Measurements from ENCODE around the gene GTPBP8. TPM values are rescaled to one million over a fixed set of nuclear protein-coding genes. Genes with fewer than 3 reads are reported as not detected.

The GTPBP8 gene
- total and polyA plus RNA-seq, 10 of the 15 experiments (the other 5 are each of a cell fraction or from before 2014, with no cell fraction given): 10.3 to 29.0 (median 17.0) TPM

- TF ChIP-seq ATF3 (IDR thresholded peaks at IDR 0.05; ENCODE audit: borderline replicate concordance, extremely low read depth, low read depth, low read length) (no peak), PAX5 (IDR thresholded peaks at IDR 0.05; ENCODE audit: borderline replicate concordance, low read depth, low read length) (no peak), HDGF (IDR thresholded peaks at IDR 0.05) (no peak), SMARCA5 (IDR thresholded peaks at IDR 0.05) (no peak), CBX3 (IDR thresholded peaks at IDR 0.05; ENCODE audit: borderline replicate concordance, low read depth) (no peak), RBBP5 (conservative IDR thresholded peaks at IDR 0.05) (no peak), SIN3A (IDR thresholded peaks at IDR 0.05; ENCODE audit: low read depth, low read length) (no peak), JUNB (IDR thresholded peaks at IDR 0.05) (peak; percentile 33; the same call in 1 of the 2 replicates)
- TF ChIP-seq, protein P1, sequence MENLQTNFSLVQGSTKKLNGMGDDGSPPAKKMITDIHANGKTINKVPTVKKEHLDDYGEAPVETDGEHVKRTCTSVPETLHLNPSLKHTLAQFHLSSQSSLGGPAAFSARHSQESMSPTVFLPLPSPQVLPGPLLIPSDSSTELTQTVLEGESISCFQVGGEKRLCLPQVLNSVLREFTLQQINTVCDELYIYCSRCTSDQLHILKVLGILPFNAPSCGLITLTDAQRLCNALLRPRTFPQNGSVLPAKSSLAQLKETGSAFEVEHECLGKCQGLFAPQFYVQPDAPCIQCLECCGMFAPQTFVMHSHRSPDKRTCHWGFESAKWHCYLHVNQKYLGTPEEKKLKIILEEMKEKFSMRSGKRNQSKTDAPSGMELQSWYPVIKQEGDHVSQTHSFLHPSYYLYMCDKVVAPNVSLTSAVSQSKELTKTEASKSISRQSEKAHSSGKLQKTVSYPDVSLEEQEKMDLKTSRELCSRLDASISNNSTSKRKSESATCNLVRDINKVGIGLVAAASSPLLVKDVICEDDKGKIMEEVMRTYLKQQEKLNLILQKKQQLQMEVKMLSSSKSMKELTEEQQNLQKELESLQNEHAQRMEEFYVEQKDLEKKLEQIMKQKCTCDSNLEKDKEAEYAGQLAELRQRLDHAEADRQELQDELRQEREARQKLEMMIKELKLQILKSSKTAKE (IDR thresholded peaks at IDR 0.05; ENCODE audit: low read depth, poor library complexity, severe bottlenecking): no peak
Measured at GRCh38 chr3:112958811-112959560, 31.8 kb upstream of the GTPBP8 start (continued).

GRCh38 chr3:112963683-112964082 is 27.1 kb upstream of the GTPBP8 start:
- Histone ChIP-seq H3K79me2 (ENCODE audit: control insufficient read depth, insufficient read depth, low read length) (no peaks in the 10 kb centered on the region), H3K9me3 (replicated peaks; ENCODE audit: control insufficient read depth, insufficient read depth, low read length) (peaks cover 11% of the 10 kb centered on the region), H3K27ac (ENCODE audit: control insufficient read depth, insufficient read depth) (no peak overlapping the region), H3K27me3 (replicated peaks in 1 of 2; ENCODE audit: control insufficient read depth in 2 of 2, insufficient read depth in 2 of 2, low read length in 1 of 2) (no peaks in the 10 kb centered on the region), H3K4me1 (ENCODE audit: control insufficient read depth, insufficient read depth, low read length) (peaks cover 27% of the 10 kb centered on the region), H3K9ac (ENCODE audit: control insufficient read depth, insufficient read depth, low read length) (no peak overlapping the region), H3K36me3 (ENCODE audit: control insufficient read depth in 2 of 2, insufficient read depth in 2 of 2, low read length in 1 of 2) (no peaks in the 10 kb centered on the region), H3K4me2 (ENCODE audit: control insufficient read depth, insufficient read depth) (no peak overlapping the region), H3K4me3 (no peak overlapping the region), H4K20me1 (ENCODE audit: control insufficient read depth, insufficient read depth) (no peaks in the 10 kb centered on the region), H2AFZ (ENCODE audit: control insufficient read depth, low read depth, low read length) (no peak overlapping the region)
- ChIA-PET RAD21 (ENCODE audit: unreplicated experiment) (no interaction called here), CTCF (interaction anchor here (1.2 kb wide), 1 partner anchor 183 kb away, joined by 3 read pairs; no protein-coding TSS in a partner anchor), SMC1A (ENCODE audit: uncharacterized antibody, unreplicated experiment) (interaction anchor here (0.6 to 1.5 kb wide), 2 partner anchors 12 to 97 kb away, joined by 4 read pairs; no protein-coding TSS in a partner anchor), POLR2A (no interaction called here)
- in situ Hi-C loops (cut with MboI) (no loop called here), intact Hi-C loops (cut with micrococcal nuclease; ENCODE audit: unreplicated experiment) (no loop called here)
- BruUV-seq (replicated peaks): no TSS peak
- ATAC-seq (no peak), DNase-seq (ENCODE audit: low read depth, low spot score) (no peak), FAIRE-seq (no peak)
- TF ChIP-seq RB1 (IDR thresholded peaks at IDR 0.05; ENCODE audit: borderline replicate concordance): no peak
- TF ChIP-seq ZNF207 (IDR thresholded peaks at IDR 0.05; ENCODE audit: borderline replicate concordance): no peak
- TF ChIP-seq EZH2 (IDR thresholded peaks at IDR 0.05; ENCODE audit: borderline replicate concordance, control insufficient read depth, low read depth, low read length): no peak
- TF ChIP-seq STAT1 (conservative IDR thresholded peaks at IDR 0.05): no peak
- TF ChIP-seq WRNIP1 (IDR thresholded peaks at IDR 0.05; ENCODE audit: borderline replicate concordance, low read depth, low read length): no peak
- TF ChIP-seq, protein P2, sequence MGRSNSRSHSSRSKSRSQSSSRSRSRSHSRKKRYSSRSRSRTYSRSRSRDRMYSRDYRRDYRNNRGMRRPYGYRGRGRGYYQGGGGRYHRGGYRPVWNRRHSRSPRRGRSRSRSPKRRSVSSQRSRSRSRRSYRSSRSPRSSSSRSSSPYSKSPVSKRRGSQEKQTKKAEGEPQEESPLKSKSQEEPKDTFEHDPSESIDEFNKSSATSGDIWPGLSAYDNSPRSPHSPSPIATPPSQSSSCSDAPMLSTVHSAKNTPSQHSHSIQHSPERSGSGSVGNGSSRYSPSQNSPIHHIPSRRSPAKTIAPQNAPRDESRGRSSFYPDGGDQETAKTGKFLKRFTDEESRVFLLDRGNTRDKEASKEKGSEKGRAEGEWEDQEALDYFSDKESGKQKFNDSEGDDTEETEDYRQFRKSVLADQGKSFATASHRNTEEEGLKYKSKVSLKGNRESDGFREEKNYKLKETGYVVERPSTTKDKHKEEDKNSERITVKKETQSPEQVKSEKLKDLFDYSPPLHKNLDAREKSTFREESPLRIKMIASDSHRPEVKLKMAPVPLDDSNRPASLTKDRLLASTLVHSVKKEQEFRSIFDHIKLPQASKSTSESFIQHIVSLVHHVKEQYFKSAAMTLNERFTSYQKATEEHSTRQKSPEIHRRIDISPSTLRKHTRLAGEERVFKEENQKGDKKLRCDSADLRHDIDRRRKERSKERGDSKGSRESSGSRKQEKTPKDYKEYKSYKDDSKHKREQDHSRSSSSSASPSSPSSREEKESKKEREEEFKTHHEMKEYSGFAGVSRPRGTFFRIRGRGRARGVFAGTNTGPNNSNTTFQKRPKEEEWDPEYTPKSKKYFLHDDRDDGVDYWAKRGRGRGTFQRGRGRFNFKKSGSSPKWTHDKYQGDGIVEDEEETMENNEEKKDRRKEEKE (IDR thresholded peaks at IDR 0.05): no peak
- TF ChIP-seq ZNF274 (IDR thresholded peaks at IDR 0.05; ENCODE audit: insufficient read depth, insufficient read length): no peak
- no peak for TF ChIP-seq HDAC2 (IDR thresholded peaks at IDR 0.05)
- no peak for TF ChIP-seq GABPA (IDR thresholded peaks at IDR 0.05; ENCODE audit: low read depth)
- no peak for TF ChIP-seq NR2C1 (IDR thresholded peaks at IDR 0.05)
- no peak for TF ChIP-seq NR2F1 (conservative IDR thresholded peaks at IDR 0.05)

Measured in GM12878 (cell line).